Esophagus squamous epithelium (tissue), 4 donors: ENCODE results near the gene RBFOX1.

ENCODE experiments used
- POLR2A ChIP-seq, 4 donors: fragments of 450-650 bp; IDR thresholded peaks; one replicate each; pipeline ENCODE4 v1.6.1; 2017; ENCODE audit warnings: antibody characterized with exemption in 4 of 4, mild to moderate bottlenecking in 4 of 4, moderate library complexity in 3 of 4
- TF ChIP-seq, protein P1 (sequence below), 6 experiments: fragments of 450-650 bp in 4 of 6; fragments of 200-600 bp in 2 of 6; sonication (generic) in 2 of 6; IDR thresholded peaks; one replicate each; pipeline ENCODE4 v1.5.1; 2016 to 2019; ENCODE audit warnings: antibody characterized with exemption in 6 of 6, mild to moderate bottlenecking in 4 of 6, moderate library complexity in 4 of 6

DNA sequence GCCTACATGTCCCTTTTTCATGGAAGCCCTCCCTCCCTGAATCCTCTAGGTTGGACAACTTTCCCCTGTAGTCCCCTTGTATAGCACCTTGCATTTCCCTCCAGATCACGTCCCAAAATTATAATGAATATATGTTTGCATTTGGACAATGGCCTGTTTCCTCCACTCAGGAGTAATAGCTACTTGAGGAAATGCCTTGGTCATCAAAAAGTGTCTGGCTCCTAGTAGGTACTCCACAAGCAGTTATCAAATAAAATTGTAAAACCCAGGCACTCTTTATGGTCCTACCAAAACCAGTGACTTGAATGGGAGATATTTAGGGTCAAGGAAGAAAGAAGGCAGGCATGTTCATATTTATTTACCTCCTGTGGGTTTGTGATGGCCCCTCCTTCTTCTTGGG is 59.6 kb downstream of the RBFOX1 start:
- TF ChIP-seq POLR2A (IDR thresholded peaks at IDR 0.05), result no peak
- TF ChIP-seq, protein P1, sequence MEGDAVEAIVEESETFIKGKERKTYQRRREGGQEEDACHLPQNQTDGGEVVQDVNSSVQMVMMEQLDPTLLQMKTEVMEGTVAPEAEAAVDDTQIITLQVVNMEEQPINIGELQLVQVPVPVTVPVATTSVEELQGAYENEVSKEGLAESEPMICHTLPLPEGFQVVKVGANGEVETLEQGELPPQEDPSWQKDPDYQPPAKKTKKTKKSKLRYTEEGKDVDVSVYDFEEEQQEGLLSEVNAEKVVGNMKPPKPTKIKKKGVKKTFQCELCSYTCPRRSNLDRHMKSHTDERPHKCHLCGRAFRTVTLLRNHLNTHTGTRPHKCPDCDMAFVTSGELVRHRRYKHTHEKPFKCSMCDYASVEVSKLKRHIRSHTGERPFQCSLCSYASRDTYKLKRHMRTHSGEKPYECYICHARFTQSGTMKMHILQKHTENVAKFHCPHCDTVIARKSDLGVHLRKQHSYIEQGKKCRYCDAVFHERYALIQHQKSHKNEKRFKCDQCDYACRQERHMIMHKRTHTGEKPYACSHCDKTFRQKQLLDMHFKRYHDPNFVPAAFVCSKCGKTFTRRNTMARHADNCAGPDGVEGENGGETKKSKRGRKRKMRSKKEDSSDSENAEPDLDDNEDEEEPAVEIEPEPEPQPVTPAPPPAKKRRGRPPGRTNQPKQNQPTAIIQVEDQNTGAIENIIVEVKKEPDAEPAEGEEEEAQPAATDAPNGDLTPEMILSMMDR (IDR thresholded peaks at IDR 0.05), result no peak
